NCI-H1092 (cell line): ENCODE results near the gene CHN2.

Source experiments
- DNase-seq: peaks from one replicate; lab custom pipeline; 2025; lab: John Stamatoyannopoulos, UW

CHN2 gene

GRCh38 chr7:29228289-29229011 lies 33.9 kb downstream of the CHN2 start:
- DNase-seq = no peak

GRCh38 chr7:29229066-29229465 lies 34.5 kb downstream of the CHN2 start:
- no peak for DNase-seq

GRCh38 chr7:29229946-29230345 lies 35.4 kb downstream of the CHN2 start:
- no peak for DNase-seq

- no peak for DNase-seq
Measured at GRCh38 chr7:29230871-29231345, 36.3 kb downstream of the CHN2 start.

- no peak for DNase-seq
Measured at GRCh38 chr7:29231671-29232232, 37.2 kb downstream of the CHN2 start.

- no peak for DNase-seq
Measured at GRCh38 chr7:29234438-29234837, 39.9 kb downstream of the CHN2 start.

GRCh38 chr7:29236071-29236580 lies 41.6 kb downstream of the CHN2 start:
- no peak for DNase-seq

- no peak for DNase-seq
Measured at GRCh38 chr7:29236649-29237048, 42.1 kb downstream of the CHN2 start.

- DNase-seq = no peak
Measured at GRCh38 chr7:29237489-29237888, 42.9 kb downstream of the CHN2 start.

- no peak for DNase-seq
Measured at GRCh38 chr7:29239638-29240037, 45.1 kb downstream of the CHN2 start.

- DNase-seq = no peak
Measured at GRCh38 chr7:29242265-29242664, 47.7 kb downstream of the CHN2 start.

GRCh38 chr7:29243910-29244655 lies 49.5 kb downstream of the CHN2 start:
- no peak for DNase-seq

GRCh38 chr7:29247224-29247962 lies 52.8 kb downstream of the CHN2 start:
- DNase-seq = no peak

- DNase-seq = no peak
Measured at GRCh38 chr7:29247963-29248236, 53.3 kb downstream of the CHN2 start.

GRCh38 chr7:29248713-29249382 lies 54.3 kb downstream of the CHN2 start:
- DNase-seq = no peak

- DNase-seq = no peak
Measured at GRCh38 chr7:29249383-29249750, 54.8 kb downstream of the CHN2 start.

- no peak for DNase-seq
Measured at GRCh38 chr7:29249860-29250259, 55.3 kb downstream of the CHN2 start.

GRCh38 chr7:29253225-29253624 lies 58.6 kb downstream of the CHN2 start:
- no peak for DNase-seq

- no peak for DNase-seq
Measured at GRCh38 chr7:29254591-29254990, 60.0 kb downstream of the CHN2 start.

- no peak for DNase-seq
Measured at GRCh38 chr7:29255199-29255878, 60.8 kb downstream of the CHN2 start.

GRCh38 chr7:29255906-29256692 lies 61.5 kb downstream of the CHN2 start:
- DNase-seq = no peak
